ENCODE data around the gene SPHKAP.

GRCh38 chr2:228164718-228165117 lies 16.8 kb downstream of the SPHKAP start:
- TF ChIP-seq CTCF (IDR thresholded peaks at IDR 0.05; ENCODE audit: borderline replicate concordance, extremely low read depth, low read length, poor library complexity, severe bottlenecking) (no peak), EZH2 (IDR thresholded peaks at IDR 0.05; ENCODE audit: borderline replicate concordance, low read depth, low read length, severe bottlenecking) (no peak)
